ENCODE data around the gene COL6A2. TPM values are rescaled to one million over a fixed set of nuclear protein-coding genes. Genes with fewer than 3 reads are reported as not detected.

Gene COL6A2
- total RNA-seq, 1 experiment from 2014 or later, result 87.0 TPM

GRCh38 chr21:46122237-46122671, 24.3 kb downstream of the COL6A2 start:
- Histone ChIP-seq H3K9me2 (ENCODE audit: insufficient read depth) (no peaks in the 10 kb centered on the region), H2AFZ (ENCODE audit: low read depth, low read length, poor library complexity, severe bottlenecking) (no peak overlapping the region), H4K20me1 (ENCODE audit: insufficient read depth) (no peaks in the 10 kb centered on the region), H3K4me1 (ENCODE audit: control insufficient read depth in 1 of 2, insufficient read depth in 2 of 2, low read length in 2 of 2) (no peaks in the 10 kb centered on the region), H3K4me2 (ENCODE audit: low read length) (no peak overlapping the region), H3K9me3 (ENCODE audit: control insufficient read depth in 1 of 2, insufficient read depth in 1 of 2, low read depth in 1 of 2, low read length in 2 of 2) (no peaks in the 10 kb centered on the region), H3K36me3 (ENCODE audit: control insufficient read depth in 1 of 2, insufficient read depth in 2 of 2, low read length in 2 of 2) (no peaks in the 10 kb centered on the region; a peak in 1 of 4 replicates), H3K4me3 (replicated peaks in 1 of 2; ENCODE audit: low read depth in 1 of 2, low read length in 2 of 2) (no peak overlapping the region), H3K79me2 (ENCODE audit: insufficient read depth, low read length) (no peaks in the 10 kb centered on the region), H3K27me3 (ENCODE audit: insufficient read depth, low read length) (no peaks in the 10 kb centered on the region), H3K27ac (ENCODE audit: low read depth, low read length) (no peak overlapping the region), H3K9ac (ENCODE audit: low read length) (no peak overlapping the region)
- ATAC-seq (no peak), DNase-seq (ENCODE audit: low read depth, low spot score) (no peak)
- intact Hi-C loops (cut with micrococcal nuclease), result no loop called here
- POLR2A ChIA-PET, result no interaction called here
- CTCF ChIA-PET, result no interaction called here
- RAD21 ChIA-PET (ENCODE audit: low non-redundant PET in 1 of 2, low total read pairs in 2 of 2, uncharacterized antibody in 2 of 2, unreplicated experiment in 2 of 2), result no interaction called here
- TF ChIP-seq FOSL1 (IDR thresholded peaks at IDR 0.05; ENCODE audit: low read depth), result no peak
- no peak for TF ChIP-seq SIN3A (IDR thresholded peaks at IDR 0.05; ENCODE audit: low read depth)
- no peak for TF ChIP-seq TCF7L2 (IDR thresholded peaks at IDR 0.05; ENCODE audit: borderline replicate concordance, extremely low read depth, insufficient read depth, insufficient read length)
- no peak for TF ChIP-seq EGR1 (IDR thresholded peaks at IDR 0.05; ENCODE audit: low read depth)
- TF ChIP-seq EZH2 (IDR thresholded peaks at IDR 0.05), result no peak
- TF ChIP-seq RAD21 (IDR thresholded peaks at IDR 0.05; ENCODE audit: low read depth), result no peak
- no peak for TF ChIP-seq REST (IDR thresholded peaks at IDR 0.05; ENCODE audit: low read depth)
- TF ChIP-seq SP1 (IDR thresholded peaks at IDR 0.05; ENCODE audit: low read depth), result no peak
- TF ChIP-seq, protein P1, sequence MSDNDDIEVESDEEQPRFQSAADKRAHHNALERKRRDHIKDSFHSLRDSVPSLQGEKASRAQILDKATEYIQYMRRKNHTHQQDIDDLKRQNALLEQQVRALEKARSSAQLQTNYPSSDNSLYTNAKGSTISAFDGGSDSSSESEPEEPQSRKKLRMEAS (IDR thresholded peaks at IDR 0.05), result no peak
- TF ChIP-seq CEBPB (IDR thresholded peaks at IDR 0.05; ENCODE audit: low read depth), result no peak
- no peak for TF ChIP-seq SRF (IDR thresholded peaks at IDR 0.05; ENCODE audit: low read depth)
- no peak for TF ChIP-seq YY1 (IDR thresholded peaks at IDR 0.05; ENCODE audit: extremely low read depth, insufficient replicate concordance, low read depth, low read length)
- no peak for TF ChIP-seq EZH2phosphoT487 (IDR thresholded peaks at IDR 0.05; ENCODE audit: borderline replicate concordance)
- no TSS peak for BruUV-seq (replicated peaks)

Data from HCT116 (cell line).